SKM-1 (cell line): ENCODE measurements around the gene CTBP1.

Experiments
- DNase-seq: peaks from one replicate; lab custom pipeline; 2025; ENCODE audit not compliant: unreplicated experiment; lab: John Stamatoyannopoulos, UW

Gene CTBP1

DNA sequence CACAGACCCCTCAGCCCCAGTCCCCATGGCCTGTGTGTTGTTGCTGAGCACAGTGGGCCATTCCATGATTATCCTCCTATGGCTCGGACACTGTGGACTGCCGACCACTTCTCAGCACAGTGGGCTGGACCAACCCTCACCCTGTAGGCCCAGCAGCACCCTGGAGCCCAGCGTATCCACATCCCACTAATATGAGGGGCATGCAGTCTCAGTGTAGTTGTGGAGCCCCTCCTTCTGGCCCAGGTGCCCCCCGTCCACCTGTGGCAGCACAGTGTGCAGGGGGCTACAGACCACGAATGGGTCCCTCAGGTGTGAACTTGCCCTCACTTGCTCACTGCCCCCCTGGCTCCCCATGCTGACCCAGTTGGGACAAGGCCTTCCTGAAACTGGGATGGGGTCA is 84.5 kb downstream of the CTBP1 start:
- DNase-seq = no peak

- DNase-seq = no peak
These were observed 84.9 kb downstream of the CTBP1 start for GRCh38 chr4:1164040-1164439.
